HG03045 (cell line): Measurements from ENCODE around the gene EMP2.
"Not testable (repeated sequence)": the region's sequence is repeated elsewhere in the genome, so short reads cannot be mapped to it uniquely, and the experiment has no call there.

Experiments used
- ATAC-seq: cut with Tn5 transposase; IDR thresholded peaks from one replicate; pipeline ENCODE4 v1.9.1; 2021; ENCODE audit warnings: mild to moderate bottlenecking, moderate library complexity; ENCODE audit not compliant: unreplicated experiment

EMP2 gene, protein sequence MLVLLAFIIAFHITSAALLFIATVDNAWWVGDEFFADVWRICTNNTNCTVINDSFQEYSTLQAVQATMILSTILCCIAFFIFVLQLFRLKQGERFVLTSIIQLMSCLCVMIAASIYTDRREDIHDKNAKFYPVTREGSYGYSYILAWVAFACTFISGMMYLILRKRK

DNA sequence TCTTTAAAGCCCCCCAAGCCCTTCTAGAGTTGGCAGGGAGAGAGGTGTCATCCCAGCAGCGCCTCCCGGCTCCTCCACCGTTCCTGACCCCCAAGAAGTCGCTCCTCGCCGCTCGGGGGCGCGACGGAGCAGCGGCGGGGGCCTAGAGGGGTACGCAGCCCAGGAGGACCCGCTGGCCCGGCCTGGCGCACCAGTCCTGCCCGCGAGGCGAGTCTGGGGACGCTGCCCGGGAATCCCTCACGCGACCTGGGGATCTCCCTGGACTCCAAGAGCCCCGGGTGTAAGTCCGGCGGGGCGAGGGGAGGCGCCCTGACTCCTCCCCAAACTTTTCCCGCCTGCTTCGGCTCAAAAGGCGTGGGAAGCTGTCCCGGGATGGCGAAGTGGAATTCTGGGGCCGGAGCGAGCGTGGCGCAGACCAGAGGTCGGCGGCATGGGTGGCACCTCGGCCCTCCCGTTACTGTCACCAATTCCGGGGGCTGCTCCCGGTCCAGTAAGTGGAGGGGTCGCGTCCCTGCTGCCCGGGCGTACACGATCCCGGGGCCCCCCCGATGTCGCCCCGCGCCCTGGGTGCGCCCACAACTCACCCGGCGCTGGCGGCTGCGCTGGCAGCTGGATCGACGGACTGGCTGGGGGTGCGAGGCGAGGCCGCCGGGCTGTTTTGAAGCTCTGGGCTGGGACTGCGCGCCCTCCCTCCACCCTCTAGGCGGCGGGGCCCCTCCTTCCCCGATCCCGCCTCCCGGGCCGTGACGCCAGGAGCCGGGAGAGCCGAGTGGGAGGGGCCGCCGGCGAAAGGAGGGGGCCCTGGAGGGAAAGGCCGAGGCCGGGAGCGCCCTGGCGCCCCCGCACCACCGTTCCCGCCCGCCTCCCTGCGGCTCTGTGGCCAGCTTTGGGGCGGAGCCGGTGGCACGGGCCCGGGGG is at the start of gene EMP2:
Gene EMP2, minus strand, starts transcription at position 634 of the 918 bp plus-strand sequence. CDS start 32,981 bp downstream, outside the sequence.
- no peak for ATAC-seq

DNA sequence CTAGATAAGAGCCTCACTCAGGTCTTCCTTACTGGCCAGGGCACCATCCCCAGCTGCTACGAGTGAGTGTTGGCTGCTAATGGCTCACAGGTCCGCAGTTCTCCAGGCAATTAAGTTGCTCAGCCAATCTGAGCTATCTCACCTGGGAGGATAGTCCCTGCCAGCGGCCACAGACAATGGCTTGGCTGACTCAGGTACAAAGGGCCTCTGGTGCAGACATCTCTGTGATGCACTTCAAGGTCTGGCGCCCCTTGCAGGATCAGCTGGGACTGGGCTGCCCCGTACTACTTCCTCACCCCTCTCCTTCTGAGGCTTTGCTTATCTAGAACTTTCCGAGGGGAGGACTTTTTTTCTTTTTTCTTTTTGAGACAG is 49.2 kb upstream of the EMP2 start:
- ATAC-seq = no peak

DNA sequence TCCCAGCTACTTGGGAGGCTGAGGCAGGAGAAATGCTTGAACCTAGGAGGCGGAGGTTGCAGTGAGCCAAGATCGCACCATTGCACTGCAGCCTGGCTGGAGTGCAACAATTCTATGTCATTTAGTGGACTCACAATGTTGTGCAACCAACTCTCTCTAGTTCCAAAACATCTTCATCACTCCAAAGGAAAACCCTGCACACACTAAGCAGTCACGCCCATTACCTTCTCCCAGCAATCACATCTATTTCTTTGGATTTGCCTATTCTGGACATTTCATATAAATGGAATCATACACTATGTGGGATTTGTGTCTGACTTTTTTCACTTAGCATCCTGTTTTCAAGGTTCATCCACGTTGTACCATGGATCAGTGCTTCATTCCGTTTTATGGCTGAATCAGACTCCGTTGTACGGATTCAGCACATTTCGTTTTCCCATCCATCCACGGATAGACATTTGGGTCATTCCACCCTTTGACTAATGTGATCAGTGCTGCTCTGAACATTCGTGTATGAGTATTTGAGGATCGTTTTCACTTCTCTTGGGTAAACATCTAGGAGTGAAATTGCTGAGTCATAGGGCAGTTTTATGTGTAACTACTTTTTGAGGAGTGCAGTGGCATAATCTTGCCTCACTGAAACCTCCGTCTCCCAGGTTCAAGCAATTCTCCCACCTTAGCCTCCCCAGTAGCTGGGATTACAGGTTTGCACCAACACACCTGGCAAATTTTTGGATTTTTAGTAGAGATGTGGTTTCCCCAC is 45.4 kb upstream of the EMP2 start:
- no peak for ATAC-seq

DNA sequence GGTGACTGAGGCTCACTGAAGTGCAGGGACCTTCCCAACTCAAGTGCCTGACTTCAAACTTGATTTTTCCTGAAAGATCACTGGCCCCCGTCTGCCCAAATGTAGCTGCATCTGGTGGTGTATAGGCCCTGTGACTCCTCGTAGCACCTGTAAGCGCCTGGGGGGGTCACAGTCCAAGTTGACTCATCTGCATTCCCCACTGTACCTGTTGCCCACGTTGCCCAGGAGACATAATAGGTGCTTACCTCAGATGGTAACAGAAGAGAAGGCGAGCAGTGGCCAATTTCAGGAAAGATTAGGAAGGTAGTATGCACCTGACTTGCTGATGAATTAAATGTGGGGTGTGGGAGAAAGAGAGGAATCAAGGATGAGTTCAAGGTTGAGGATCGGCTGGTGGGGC is 44.1 kb upstream of the EMP2 start:
- ATAC-seq = no peak

DNA sequence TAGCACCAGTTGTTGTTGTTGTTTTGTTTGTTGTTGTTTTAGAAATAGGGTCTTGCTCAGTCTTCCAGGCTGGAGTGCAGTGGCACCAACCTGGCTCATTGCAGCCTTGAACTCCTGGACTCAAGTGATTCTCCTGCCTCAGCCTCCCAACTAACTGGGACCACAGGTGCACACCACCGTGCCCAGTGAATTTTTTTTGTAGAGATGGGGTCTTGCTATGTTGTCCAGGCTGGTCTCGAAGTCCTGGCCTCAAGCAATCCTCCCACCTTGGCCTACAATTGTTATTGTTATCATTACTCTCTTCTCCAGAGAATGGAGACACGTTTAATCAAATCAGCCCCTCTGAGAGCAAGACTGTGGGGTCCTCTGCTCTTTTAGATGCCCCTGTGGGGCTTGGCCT is 42.7 kb upstream of the EMP2 start:
- ATAC-seq = no peak

DNA sequence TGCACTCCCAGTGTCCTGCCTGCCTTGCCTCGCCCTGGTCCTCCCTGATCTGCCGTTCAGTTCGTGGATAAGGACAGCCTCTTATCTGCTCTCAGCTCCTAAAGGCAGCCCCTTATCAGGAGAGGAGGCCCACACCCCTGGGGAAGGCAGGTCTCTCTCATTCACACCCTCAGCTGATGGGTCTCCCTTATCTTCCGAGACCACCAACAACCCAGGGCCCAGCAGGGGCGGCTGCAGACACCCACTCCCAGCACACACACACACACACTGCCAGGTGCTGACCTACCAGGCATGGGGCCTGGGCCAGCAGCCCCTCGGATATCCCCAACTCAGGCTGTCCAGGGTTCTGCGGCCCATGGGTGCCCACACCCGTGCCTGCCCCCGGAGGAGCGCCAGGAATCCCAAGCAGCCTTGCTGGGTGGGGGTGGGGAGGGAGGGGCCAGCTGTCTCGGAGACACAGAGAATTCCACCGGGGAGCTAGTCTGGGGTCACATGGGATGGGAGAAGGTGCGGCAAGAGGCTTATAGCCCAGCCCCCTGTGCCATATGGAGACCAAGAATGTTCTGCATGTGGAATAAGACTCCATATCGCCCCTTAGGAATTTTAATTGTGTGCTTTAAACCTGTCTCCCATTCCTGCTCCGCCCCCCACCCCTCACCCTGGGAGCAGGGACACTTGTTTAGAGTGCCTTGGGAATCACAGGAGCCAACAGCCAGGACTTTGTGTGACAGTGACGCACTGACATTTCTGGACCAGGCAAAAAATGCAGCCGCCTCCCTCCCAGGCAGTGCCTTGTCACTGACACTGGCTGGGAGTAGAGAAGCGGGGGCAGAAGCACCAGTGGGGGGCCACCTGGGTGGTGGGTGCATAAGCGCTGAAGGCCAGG is 41.9 kb upstream of the EMP2 start:
- no peak for ATAC-seq

DNA sequence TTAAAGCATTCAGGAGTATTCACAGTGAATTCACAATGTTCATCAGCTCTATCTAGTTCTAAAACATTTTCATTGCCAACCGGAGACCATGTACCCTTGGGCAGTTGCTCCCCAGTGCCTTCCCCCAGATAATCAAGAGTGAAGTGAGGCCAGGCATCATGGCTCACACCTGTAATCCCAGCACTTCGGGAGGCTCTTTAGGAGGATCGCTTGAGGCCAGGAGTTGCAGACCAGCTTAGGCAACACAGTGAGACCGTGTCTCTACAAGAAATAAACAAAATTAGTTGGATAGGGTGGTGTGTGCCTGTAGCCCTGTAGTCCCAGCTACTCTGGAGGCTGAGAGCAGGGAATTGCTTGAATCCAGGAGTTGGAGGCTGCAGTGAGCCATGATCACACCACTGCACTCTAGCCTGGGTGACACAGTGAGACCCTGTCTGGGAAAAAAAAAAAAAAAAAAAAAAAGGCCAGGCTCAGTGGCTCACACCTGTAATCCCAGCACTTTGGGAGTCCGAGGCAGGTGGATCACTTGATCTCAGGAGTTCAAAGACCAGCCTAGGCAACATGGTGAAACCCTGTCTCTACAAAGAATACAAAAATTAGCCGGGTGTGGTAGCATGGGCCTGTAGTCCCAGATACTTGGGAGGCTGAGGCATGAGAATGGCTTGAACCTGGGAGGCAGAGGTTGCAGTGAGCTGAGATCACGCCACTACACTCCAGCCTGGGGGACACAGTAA is 41.0 kb upstream of the EMP2 start:
- ATAC-seq = not testable (repeated sequence)

DNA sequence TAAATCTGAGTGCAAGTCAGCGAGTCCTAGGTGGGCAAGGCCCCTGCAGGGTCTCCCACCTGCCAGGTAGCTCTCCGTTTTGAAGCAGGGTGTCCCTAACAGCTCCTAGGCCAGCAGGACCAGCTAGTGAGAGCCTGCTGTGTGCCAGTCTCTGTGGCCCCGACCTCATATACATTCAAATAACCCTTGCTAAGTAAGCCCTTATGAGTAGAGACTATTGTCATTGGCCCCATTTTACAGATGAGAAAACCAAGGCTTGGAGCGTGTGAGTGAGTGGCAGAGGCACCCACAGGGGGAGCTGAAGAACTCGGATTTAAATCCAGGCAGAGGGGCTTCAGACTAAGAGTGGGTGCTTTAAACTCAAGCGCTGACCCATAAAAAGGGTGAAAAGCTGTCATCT is 39.7 kb upstream of the EMP2 start:
- ATAC-seq = no peak

DNA sequence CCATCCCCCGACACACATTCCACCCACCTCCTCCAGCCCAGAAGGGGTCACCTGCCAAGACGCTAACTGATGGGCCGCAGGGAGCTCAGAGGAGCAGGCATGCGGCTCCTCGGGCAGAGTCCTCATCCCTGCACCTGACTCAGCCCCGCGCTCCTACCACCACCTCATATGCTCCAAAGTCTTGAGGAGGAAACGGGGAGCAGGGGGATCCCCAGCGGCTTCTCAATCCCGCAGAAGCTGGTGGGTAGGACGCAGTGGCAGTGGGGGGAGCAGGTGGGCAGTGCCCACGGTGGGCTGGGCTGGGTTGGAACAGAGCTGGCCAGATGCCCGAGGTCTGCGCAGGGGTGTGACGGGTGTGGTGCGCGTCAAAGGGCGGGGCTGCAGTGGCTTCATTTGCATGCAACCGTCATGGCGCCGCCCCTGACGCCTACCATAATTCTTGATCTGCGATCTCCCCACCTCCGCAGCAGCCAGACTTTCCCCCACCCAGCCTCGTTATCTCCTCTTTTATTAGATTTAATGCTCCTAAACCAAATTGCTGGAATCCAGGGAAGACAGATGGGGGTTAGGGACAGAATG is 39.0 kb upstream of the EMP2 start:
- ATAC-seq = no peak

DNA sequence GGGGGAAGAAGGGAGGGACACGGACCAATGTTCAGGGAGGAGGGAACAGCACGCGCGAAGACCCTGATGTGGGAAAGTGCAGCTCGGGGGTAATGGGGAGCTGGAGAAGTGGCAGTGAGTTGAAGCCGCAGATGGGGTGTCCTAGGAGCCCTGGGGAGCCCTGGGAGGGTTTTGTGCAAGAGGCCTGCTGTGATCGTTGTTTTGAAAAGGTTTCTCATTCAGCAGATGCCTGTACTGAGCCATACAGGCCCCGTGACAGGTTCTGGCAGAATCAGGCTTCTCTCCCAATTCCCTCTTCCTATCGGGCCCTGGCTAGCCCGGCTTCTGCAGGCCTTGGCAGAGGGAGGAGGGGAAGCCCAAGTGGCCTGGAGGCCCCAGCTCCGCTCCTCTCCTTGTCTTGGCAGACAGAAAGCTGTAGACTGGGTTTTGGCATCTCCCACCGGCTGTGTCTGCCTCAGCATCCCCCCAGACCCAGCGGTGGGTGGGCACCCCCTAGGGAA is 38.4 kb upstream of the EMP2 start:
- no peak for ATAC-seq

DNA sequence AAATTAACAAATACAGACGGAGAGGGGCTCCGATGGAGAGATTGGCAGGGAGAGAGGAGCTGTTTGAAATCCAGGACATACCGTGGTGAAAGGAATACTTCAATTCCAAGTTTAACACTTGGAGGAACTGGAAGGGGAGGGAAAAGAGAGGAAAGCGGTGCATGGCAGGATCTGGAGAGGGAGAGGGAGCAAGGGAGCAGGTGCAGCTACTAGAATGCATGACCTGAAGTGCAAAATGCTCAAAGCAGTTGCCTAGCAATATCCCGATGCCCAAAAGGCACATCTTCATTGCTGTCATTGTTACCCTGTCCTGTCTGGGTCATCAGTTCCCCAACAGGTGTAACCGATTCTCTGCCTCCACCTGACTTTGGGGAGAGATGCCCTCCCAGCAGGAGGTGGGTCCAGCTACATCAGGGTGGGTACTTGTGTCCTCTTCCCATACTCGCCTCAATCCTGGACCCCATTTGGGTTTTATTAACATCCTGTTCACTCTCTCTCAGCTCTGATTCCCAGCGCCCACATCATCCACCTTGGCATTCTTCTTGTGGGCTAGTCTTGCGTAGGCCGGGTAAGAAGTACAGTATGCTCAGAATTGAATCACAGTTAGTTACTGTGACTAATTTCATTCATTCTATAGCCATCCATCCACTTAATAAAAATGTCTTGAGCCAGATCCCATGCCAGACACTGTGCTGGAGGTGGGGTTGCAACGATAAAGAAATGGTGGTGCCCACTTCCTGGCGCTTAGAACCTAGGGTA is 37.4 kb upstream of the EMP2 start:
- no peak for ATAC-seq

DNA sequence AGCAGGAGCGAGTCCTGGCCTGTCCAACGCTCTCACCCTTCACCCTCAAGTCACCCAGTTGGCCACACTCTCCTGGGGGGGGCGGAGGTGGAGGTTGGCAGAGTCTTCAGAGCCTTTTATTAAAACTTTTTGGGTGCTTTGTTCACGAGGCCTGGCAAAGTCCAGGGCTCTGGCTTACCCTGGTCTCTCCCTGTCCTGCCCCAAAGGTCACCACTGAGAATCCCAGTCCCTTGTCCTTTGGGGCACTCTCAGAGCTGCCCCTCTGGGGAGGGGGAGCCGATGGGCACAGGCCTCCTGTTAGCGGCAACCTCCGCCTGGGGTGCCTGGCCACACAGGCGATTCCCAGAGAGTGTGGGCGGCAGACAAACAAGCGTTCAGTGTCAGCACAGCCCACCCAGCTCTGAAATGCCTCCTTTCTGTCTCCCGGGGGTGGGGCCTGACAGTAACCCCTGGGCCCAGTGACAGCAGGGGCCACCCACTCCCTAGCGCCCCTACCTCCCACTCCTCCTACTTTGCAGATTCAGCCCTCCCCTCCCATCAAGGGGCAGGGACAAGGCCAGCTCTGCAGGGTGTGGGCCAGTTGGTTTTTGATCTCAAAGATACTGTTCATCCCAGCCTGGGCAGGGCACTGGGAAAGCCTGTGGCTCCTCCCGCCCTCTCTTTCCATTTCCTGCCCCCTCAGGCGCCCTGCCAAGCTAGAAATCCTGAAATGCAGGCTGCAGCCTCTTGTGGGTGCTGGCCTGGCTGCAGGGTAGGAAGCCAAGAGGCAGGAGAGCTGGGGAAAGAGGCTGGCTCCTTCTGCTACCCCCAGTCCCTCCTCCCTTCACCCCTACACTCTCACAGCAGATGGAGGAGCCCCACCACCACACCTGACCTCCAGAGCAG is 36.6 kb upstream of the EMP2 start:
- no peak for ATAC-seq

DNA sequence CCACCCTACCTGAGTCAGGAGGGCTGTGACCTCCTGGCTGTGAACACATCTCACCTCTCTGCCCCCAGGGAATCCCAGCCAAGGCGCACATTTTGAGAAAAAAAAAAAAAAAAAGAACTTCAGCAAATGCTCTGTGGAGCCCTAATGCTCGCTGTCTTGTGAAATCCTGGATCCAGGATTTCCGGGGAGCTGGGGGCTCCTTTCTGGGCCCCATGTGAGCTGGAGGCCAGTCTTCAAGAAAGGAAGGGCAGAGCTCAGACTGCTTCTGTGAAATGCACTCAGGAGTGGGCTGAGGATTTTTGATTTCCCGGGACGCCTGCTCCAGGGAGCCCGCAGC is 36.0 kb upstream of the EMP2 start:
- no peak for ATAC-seq

DNA sequence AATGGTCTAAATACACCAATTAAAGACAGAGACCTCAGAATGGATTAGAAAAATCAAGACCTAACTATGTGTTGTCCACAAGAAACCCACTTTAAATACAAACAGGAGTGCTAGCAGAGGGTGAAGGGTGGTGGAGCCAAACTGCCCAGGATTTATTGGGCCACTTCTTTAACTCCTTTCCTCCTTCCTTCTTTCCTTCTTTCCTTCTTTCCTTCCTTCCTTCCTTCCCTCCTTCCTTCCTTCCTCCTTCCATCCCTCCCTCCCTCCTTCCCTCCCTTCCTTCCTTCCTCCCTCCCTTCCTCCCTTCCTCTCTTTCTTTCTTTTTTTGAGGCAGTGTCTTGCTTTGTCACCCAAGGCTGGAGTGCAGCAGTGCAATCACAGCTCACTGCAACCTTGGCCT is 34.3 kb upstream of the EMP2 start:
- ATAC-seq = no peak

DNA sequence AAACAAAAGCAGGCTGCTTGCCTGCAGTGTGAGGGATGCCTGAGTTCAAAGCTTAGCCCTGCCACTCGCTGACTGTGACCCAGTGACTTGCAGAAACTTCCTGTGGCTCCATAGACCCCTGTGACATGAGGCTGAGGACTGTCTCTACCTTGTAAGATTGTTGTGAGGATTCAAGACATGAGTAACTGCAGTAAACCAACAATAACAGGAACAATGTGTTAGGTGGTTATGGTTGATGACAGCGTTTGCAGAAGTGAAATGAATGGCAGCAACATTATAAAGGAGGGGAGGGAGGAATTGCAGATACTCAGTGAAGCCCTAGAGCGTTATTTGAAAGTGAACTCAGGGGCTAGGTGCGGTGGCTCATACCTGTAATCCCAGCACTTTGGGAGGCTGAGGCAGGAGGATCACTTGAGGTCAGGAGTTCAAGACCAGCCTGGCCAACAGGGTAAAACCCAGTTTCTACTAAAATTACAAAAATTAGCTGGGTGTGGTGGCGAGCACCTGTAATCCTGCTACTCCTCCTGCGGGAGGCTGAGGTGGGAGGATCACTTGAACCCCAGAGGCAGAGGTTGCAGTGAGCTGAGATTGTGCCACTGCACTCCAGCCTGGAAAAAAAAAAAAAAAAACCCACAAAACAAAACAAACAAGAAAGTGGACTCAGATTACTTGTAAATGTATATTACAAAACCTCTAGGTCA is 33.5 kb upstream of the EMP2 start:
- ATAC-seq = no peak

DNA sequence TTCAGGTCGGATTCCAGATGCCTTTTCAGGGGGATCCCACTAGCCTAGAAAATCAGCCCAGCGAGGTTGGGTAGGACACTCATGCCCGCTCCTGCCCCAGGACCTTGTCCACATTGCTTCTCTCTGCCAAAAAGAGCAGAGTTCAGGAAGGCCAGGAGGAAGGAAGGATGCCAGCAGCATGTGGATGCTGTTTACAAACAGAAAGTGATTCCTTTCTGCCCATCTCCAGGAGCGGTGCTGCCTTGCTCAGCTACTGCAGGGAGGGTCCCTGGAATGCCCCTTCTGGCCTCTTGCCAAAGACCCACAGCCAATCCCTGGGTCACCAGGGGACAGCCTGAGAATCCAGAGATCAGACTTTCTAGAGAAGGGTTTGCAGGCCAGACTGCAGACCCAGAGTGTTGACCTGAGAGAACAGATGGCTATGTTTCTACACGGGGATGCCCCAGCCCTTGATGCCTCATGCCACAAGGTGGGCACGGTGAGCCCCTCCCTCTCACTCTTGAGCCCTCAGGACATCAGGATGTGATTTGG is 32.3 kb upstream of the EMP2 start:
- no peak for ATAC-seq

DNA sequence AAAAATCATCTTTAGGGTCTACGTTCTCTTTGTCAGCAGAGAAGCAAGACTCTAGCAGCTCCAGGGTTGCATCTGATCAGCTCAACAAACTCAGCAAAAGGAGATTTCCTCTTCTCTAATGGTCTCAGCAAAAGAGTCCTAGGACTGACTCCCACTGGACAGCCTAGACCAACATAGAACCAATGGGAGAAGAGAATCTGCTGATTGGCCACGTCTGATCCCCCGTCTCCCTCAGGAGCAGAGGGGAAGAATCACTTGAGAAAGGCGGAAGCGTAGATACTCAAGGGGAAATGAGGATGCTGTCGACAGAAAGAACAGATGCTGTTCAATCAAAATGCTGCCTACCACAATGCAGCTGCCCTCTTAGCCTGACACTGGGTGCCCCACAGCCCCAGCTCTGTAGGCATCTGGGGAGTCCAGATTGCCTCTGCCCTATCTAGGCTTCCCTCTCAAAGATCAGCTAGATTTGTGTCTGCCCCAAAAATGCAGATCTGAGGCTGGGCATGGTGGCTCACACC is 31.5 kb upstream of the EMP2 start:
- no peak for ATAC-seq
